OCI-LY1 (cell line): ENCODE data around the gene MED13L.

Experiments used
- CTCF ChIP-seq: fragments of 200-600 bp; sonication (generic), shearing (Covaris generic); IDR thresholded peaks from 2 replicates; pipeline ENCODE4 v1.5.1; 2017; ENCODE audit warnings: mild to moderate bottlenecking, antibody characterized with exemption, low read length, moderate library complexity, mixed read lengths
- EZH2 ChIP-seq: fragments of 200-600 bp; sonication (generic), shearing (Covaris generic); IDR thresholded peaks from 2 replicates; pipeline ENCODE4 v1.8.0; 2017; ENCODE audit warnings: borderline replicate concordance, mixed run types, mild to moderate bottlenecking, antibody characterized with exemption, low read length, moderate library complexity, mixed read lengths

- no peak for TF ChIP-seq CTCF
- TF ChIP-seq EZH2, result no peak
Observed at GRCh38 chr12:116068853-116069252, 208.6 kb downstream of the MED13L start.
